WTC11 (cell line): Measurements from ENCODE around the gene PLPPR3. TPM values are rescaled to one million over a fixed set of nuclear protein-coding genes. Genes with fewer than 3 reads are reported as not detected.

ENCODE experiments used
- ATAC-seq: fragments of 200-7000 bp; cut with Tn5 transposase; 2 replicates; pipeline ENCODE4 v1.10.0; 2021; ENCODE audit warnings: mild to moderate bottlenecking, moderate library complexity
- CTCF ChIA-PET: fragments of 300-600 bp; sonication (Branson Sonifier 250); formaldehyde crosslinking; loops from one replicate; lab custom pipeline; 2021; ENCODE audit warnings: antibody characterized with exemption; lab: Charles Lee
- POLR2A ChIA-PET: fragments of 350-600 bp; sonication (Branson Sonifier 250); formaldehyde crosslinking; loops from one replicate; lab custom pipeline; 2021; ENCODE audit warnings: antibody characterized with exemption; lab: Charles Lee
- DNase-seq: peaks from one replicate; pipeline ENCODE4 v3.0.0; 2021; ENCODE audit warnings: low spot score
- H3K27ac Mint-ChIP-seq: 2 replicates; pipeline ENCODE4 v1.8.0; 2021; ENCODE audit warnings: mixed read lengths
- H3K27me3 Mint-ChIP-seq: 2 replicates; pipeline ENCODE4 v1.8.0; 2021; ENCODE audit warnings: low read depth, mild to moderate bottlenecking, moderate library complexity, mixed read lengths
- H3K36me3 Mint-ChIP-seq: 2 replicates; pipeline ENCODE4 v1.8.0; 2021; ENCODE audit warnings: mixed read lengths
- H3K4me1 Mint-ChIP-seq: 2 replicates; pipeline ENCODE4 v1.8.0; 2022; ENCODE audit warnings: mixed read lengths
- H3K4me3 Mint-ChIP-seq: 2 replicates; pipeline ENCODE4 v1.8.0; 2021; ENCODE audit warnings: mild to moderate bottlenecking, moderate library complexity, mixed read lengths
- H3K9me3 Mint-ChIP-seq: 2 replicates; pipeline ENCODE4 v1.8.0; 2021; ENCODE audit warnings: mixed read lengths
- CBFB ChIP-seq: sonication (generic); formaldehyde crosslinking; IDR thresholded peaks from 2 replicates; pipeline ENCODE4 v1.8.1; 2022; ENCODE audit warnings: mild to moderate bottlenecking, low read depth, missing genetic modification reagents
- CREM ChIP-seq: sonication (generic); formaldehyde crosslinking; IDR thresholded peaks from 2 replicates; pipeline ENCODE4 v1.8.1; 2022; ENCODE audit warnings: mild to moderate bottlenecking, missing genetic modification reagents, moderate library complexity
- ELF4 ChIP-seq: sonication (generic); formaldehyde crosslinking; IDR thresholded peaks from 2 replicates; pipeline ENCODE4 v1.8.1; 2022; ENCODE audit warnings: low read depth, mild to moderate bottlenecking, moderate library complexity, missing genetic modification reagents
- ESRRA ChIP-seq: sonication (generic); formaldehyde crosslinking; IDR thresholded peaks from 2 replicates; pipeline ENCODE4 v1.8.1; 2022; ENCODE audit warnings: mild to moderate bottlenecking, missing genetic modification reagents, borderline replicate concordance
- GABPB1 ChIP-seq: sonication (generic); formaldehyde crosslinking; IDR thresholded peaks from 2 replicates; pipeline ENCODE4 v1.8.1; 2023; ENCODE audit warnings: mild to moderate bottlenecking, missing genetic modification reagents
- HMGA2 ChIP-seq: fragments of 250-450 bp; sonication (Bioruptor Pico); IDR thresholded peaks from 2 replicates; pipeline ENCODE4 v1.4.0; 2021; ENCODE audit warnings: mild to moderate bottlenecking, moderate library complexity
- IRF1 ChIP-seq: sonication (generic); formaldehyde crosslinking; IDR thresholded peaks from 2 replicates; pipeline ENCODE4 v1.8.0; 2023; ENCODE audit warnings: missing genetic modification reagents
- KAT7 ChIP-seq: sonication (generic); formaldehyde crosslinking; IDR thresholded peaks from 2 replicates; pipeline ENCODE4 v1.8.1; 2023; ENCODE audit warnings: missing genetic modification reagents, mild to moderate bottlenecking, borderline replicate concordance
- MAX ChIP-seq: sonication (generic); formaldehyde crosslinking; IDR thresholded peaks from 2 replicates; pipeline ENCODE4 v1.8.0; 2022; ENCODE audit warnings: mild to moderate bottlenecking, missing genetic modification reagents
- NR2C2 ChIP-seq: sonication (generic); formaldehyde crosslinking; IDR thresholded peaks from 2 replicates; pipeline ENCODE4 v1.8.0; 2022; ENCODE audit warnings: mild to moderate bottlenecking, missing genetic modification reagents
- PRRX2 ChIP-seq: fragments of 250-450 bp; sonication (Bioruptor Pico); IDR thresholded peaks from 2 replicates; pipeline ENCODE4 v1.8.0; 2021; ENCODE audit warnings: mild to moderate bottlenecking
- SMAD3 ChIP-seq: sonication (generic); formaldehyde crosslinking; IDR thresholded peaks from 2 replicates; pipeline ENCODE4 v1.8.0; 2022; ENCODE audit warnings: missing genetic modification reagents, mild to moderate bottlenecking, borderline replicate concordance
- STAT6 ChIP-seq: sonication (generic); formaldehyde crosslinking; conservative IDR thresholded peaks from 2 replicates; pipeline ENCODE4 v1.8.1; 2023; ENCODE audit warnings: mild to moderate bottlenecking, low read depth, missing genetic modification reagents, moderate library complexity
- TP53 ChIP-seq: sonication (generic); formaldehyde crosslinking; IDR thresholded peaks from 2 replicates; pipeline ENCODE4 v1.8.1; 2023; ENCODE audit warnings: mild to moderate bottlenecking, missing genetic modification reagents
- ZNF219 ChIP-seq: sonication (generic); formaldehyde crosslinking; IDR thresholded peaks from 2 replicates; pipeline ENCODE4 v1.8.0; 2023; ENCODE audit warnings: missing genetic modification reagents, mild to moderate bottlenecking, borderline replicate concordance
- ZNF232 ChIP-seq: sonication (generic); formaldehyde crosslinking; IDR thresholded peaks from 2 replicates; pipeline ENCODE4 v1.8.0; 2022; ENCODE audit warnings: mild to moderate bottlenecking, missing genetic modification reagents
- ZNF281 ChIP-seq: sonication (generic); formaldehyde crosslinking; IDR thresholded peaks from 2 replicates; pipeline ENCODE4 v1.8.0; 2023; ENCODE audit warnings: mild to moderate bottlenecking, missing genetic modification reagents
- ZSCAN18 ChIP-seq: fragments of 250-450 bp; sonication (Bioruptor Pico); IDR thresholded peaks from 2 replicates; pipeline ENCODE4 v2.1.2; 2022; ENCODE audit warnings: mild to moderate bottlenecking, moderate library complexity
- total RNA-seq: library from RNA; stranded (reverse); gene quantifications from 3 replicates; pipeline ENCODE4 v1.2.3, GENCODE V29; 2021

Gene PLPPR3
- total RNA-seq, 1 experiment from 2014 or later = 60.6 TPM

- DNase-seq (no peak), ATAC-seq (peak; percentile 4; the same call in 1 of the 2 replicates)
- ChIA-PET CTCF (interaction anchor here (1.1 to 2.3 kb wide), 3 partner anchors 17 to 37 kb away, joined by 5 to 9 read pairs (median 7); no protein-coding TSS in a partner anchor), POLR2A (no interaction called here)
- Mint-ChIP-seq H3K4me1 (peaks cover 36% of the 10 kb centered on the region), H3K36me3 (no peaks in the 10 kb centered on the region), H3K9me3 (no peaks in the 10 kb centered on the region), H3K4me3 (peak overlapping the region; percentile 27), H3K27me3 (no peaks in the 10 kb centered on the region), H3K27ac (peak overlapping the region; percentile 89)
- TF ChIP-seq ELF4 (CRISPR knock-in tag) = no peak
- no peak for TF ChIP-seq ZNF219 (CRISPR knock-in tag)
- TF ChIP-seq MAX (CRISPR knock-in tag) = no peak
- TF ChIP-seq CBFB = no peak
- no peak for TF ChIP-seq ZSCAN18
- no peak for TF ChIP-seq KAT7 (CRISPR knock-in tag)
- no peak for TF ChIP-seq PRRX2 (CRISPR knock-in tag)
- TF ChIP-seq ESRRA = no peak
These were observed 32.1 kb downstream of the PLPPR3 start for GRCh38 chr19:789701-790060.

DNA sequence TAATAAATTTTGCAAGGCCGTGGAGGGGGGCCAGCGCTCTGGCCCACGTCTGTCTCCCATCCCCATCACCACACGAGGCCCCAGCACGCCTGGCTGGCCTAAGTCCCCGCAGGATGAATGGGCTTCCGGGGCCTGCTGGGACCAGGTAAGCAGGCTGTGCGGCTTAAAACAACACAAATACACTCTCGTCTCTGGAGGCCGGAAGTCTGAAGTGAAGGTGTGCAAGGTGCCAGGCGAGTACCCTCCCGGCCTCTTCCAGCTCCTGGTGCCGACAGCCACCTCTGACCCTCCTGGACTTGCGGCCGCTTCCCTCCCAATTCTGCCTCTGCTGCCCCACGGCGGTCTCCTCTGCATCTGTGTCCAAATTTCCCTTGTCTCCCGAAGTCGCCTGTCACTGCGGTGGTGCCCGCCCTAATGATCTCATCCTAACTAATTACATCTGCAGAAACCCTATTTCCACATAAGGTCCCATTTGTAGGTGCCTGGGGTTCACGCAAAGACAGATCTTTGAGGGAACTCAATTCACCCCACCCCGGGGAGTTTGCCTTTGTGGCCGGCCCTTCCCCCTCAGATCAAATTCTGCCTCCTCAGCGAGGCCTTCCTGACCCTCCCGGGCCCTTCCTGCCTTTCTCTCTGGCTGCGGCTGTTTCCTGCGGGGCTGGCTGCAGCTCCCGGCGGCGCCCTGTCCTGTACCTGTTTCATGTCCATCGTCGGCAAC, 32.6 kb downstream of the PLPPR3 start:
- no peaks in the 10 kb centered on the region for H3K36me3 Mint-ChIP-seq
- peak; percentile 69 for ATAC-seq
- no peaks in the 10 kb centered on the region for H3K27me3 Mint-ChIP-seq
- POLR2A ChIA-PET = no interaction called here
- H3K9me3 Mint-ChIP-seq = no peaks in the 10 kb centered on the region
- H3K4me3 Mint-ChIP-seq = peak overlapping the region; percentile 24
- TF ChIP-seq CREM (CRISPR knock-in tag) (0 out of 2 replicates have a peak, but pooled peaks have one; percentile 49), ZNF281 (CRISPR knock-in tag) (0 out of 2 replicates have a peak, but pooled peaks have one; percentile 30), TP53 (CRISPR knock-in tag) (no peak), IRF1 (CRISPR knock-in tag) (no peak)
- peak; percentile 66 for DNase-seq
- H3K4me1 Mint-ChIP-seq = peaks cover 36% of the 10 kb centered on the region
- peak overlapping the region; percentile 89 for H3K27ac Mint-ChIP-seq
- CTCF ChIA-PET = interaction anchor here (0.6 to 2.3 kb wide), 4 partner anchors 16 to 271 kb away, joined by 4 to 9 read pairs (median 6); no protein-coding TSS in a partner anchor

DNA sequence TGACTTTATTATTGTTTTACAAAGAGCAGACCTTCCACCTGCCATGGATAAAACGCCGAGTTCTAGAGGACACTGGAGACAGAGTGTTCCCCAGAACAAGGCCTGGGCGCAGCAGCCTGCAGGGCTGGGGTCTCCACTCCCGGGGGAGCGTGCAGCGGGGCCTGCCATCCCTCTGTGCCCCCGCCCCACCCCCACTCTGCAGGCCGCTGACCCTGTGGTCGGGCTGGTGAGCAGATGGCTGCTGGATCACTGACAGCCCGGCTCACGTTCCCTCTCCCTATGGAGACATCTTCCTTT, 33.1 kb downstream of the PLPPR3 start:
- ChIA-PET CTCF (interaction anchor here (0.6 to 2.3 kb wide), 3 partner anchors 16 to 270 kb away, joined by 4 to 9 read pairs (median 7); no protein-coding TSS in a partner anchor), POLR2A (no interaction called here)
- no peaks in the 10 kb centered on the region for H3K36me3 Mint-ChIP-seq
- peaks cover 35% of the 10 kb centered on the region for H3K4me1 Mint-ChIP-seq
- H3K27me3 Mint-ChIP-seq = no peaks in the 10 kb centered on the region
- ATAC-seq = no peak; the same call in 1 of the 2 replicates
- H3K4me3 Mint-ChIP-seq = no peak overlapping the region
- peak overlapping the region; percentile 89 for H3K27ac Mint-ChIP-seq
- TF ChIP-seq CREM (CRISPR knock-in tag) = no peak
- TF ChIP-seq NR2C2 (CRISPR knock-in tag) = no peak
- no peak for TF ChIP-seq HMGA2 (CRISPR knock-in tag)
- DNase-seq = no peak
- H3K9me3 Mint-ChIP-seq = no peaks in the 10 kb centered on the region

DNA sequence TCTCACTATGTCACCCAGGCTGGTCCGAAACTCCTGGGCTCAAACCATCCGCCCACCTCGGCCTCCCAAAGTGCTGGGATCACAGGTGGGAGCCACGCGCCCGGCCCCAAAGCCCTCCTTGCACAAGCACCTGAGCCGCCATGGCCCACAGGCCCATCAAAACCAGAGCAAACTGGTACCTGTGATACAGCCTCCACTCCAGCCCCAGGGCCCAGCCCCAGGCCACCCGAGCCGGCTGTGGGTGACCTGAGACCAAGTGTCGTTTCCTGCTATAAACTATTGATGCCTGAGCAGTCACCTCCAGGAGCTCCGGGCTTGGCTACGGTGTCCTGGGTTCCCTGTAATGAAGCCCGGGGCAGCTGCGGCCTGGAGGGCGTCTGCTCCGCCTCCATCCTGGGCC, 34.2 kb downstream of the PLPPR3 start:
- Mint-ChIP-seq H3K9me3 (no peaks in the 10 kb centered on the region), H3K27ac (no peak overlapping the region), H3K4me3 (no peak overlapping the region), H3K4me1 (peaks cover 40% of the 10 kb centered on the region), H3K27me3 (no peaks in the 10 kb centered on the region), H3K36me3 (no peaks in the 10 kb centered on the region)
- DNase-seq (no peak), ATAC-seq (no peak)
- ChIA-PET POLR2A (no interaction called here), CTCF (no interaction called here)
- TF ChIP-seq STAT6 (CRISPR knock-in tag) = no peak
- TF ChIP-seq HMGA2 (CRISPR knock-in tag) = no peak
- no peak for TF ChIP-seq ZNF232
- no peak for TF ChIP-seq GABPB1
- no peak for TF ChIP-seq ZNF281 (CRISPR knock-in tag)
- no peak for TF ChIP-seq SMAD3 (CRISPR knock-in tag)
- no peak for TF ChIP-seq TP53 (CRISPR knock-in tag)
